NCI-H1048 (cell line): ENCODE results near the gene NBAS.

Experiments
- DNase-seq: peaks from one replicate; lab custom pipeline; 2025; lab: John Stamatoyannopoulos, UW

The NBAS gene

DNA sequence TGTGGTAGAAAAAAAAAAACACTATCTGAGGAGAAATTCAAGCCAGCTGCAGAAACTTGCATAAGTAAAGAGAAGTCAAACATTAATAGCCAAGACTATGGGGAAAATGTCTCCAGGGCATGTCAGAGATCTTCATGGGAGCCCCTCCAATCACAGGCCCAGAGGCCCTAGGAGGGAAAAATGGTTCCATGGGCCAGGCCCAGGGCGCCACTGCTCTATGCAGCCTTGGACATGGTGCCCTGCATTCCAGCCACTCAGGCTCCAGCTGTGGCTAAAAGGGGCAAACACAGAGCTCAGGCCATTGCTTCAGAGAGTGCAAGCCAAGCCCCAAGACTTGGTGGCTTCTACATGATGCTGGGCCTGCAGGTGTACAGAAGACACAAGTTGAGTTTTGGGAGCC, 354.7 kb downstream of the NBAS start:
- DNase-seq: no peak

DNA sequence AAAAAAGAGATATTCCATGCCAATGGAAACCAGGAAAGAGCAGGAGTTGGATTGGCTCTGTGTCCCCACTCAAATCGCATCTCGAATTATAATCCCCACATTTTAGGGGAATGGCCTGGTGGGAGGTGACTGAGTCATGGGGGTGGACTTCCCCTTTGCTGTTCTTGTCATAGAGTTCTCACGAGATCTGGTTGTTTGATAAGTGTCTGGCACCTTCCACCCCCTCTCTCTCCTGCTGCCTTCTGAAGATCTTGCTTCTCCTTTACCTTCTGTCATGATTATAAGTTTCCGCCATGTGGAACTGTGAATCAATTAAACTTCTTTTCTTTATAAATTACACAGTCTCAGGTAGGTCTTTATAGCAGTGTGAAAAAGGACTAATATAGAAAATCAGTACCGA, 355.6 kb downstream of the NBAS start:
- no peak for DNase-seq

DNA sequence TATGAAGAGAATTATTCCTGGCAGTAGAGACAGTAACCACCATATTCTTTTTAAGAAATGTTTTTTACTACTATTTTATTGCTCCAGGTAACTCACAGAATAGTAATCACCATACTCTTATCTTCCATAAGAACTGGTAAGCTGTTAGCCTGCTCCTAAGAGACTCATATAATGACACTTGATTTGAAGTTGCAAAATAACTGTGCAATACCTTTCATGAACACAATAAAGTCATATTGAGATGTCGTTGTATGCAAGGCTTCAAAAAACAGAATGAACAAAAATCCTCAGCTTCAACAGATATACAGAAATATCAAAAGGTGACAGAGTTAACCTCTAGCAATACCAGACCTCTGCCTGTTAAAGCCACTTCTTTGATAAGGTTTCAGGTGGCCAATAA, 360.1 kb downstream of the NBAS start:
- DNase-seq: no peak

DNA sequence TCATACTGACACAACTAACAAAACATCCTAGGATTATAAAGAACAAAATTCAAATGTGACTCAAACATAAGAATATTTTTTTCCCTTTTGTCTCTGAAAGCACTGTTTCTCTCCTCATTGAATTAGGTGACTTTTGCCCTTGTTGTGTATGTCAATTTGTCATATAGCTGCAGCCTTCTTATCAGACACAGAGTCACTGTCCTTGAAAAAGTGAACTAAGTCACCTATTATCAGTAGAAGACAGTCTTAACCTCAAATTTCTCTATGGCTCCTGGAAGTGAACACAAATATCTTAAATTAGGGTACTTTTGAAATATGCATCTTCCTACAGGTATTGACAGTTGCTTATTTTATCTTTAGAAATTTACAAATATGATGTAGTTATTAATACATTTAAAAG, 360.6 kb downstream of the NBAS start:
- no peak for DNase-seq

DNA sequence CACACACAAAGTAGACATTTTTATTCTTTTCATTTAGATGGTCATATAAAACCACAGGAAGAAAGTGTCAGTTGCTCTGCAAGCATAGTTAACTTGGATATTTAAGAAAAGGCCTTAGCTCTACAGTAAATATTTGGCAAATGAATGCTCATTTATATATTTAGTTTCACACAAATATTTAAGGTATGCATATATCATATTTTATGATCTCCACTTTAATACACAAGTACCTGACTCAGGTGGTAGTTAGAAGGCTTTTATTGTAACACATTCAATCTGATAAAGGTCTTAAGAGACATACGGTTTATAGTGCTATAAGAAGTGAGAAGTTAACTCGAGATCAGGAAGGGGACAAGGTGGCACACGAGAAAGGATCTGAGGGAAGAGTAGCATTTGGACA, 363.1 kb downstream of the NBAS start:
- no peak for DNase-seq

DNA sequence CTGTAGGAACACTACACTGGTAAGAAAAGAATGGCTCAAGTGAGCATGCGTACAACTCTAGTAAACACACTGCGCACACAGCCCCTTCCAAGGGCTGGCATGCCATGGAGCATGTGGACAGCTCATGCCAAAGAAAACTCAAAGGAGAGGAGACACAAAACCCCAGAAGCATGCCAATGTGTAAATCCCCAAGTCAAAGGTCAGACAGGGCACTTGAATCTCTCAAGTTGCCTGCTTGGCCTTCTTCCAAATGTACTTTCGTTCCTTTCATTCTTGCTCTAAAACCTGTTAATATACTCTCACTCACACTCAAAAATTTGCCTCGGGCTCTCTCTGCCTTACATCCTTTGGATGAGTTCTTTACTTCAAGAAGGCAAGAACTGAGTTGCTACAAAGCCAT, 365.3 kb downstream of the NBAS start:
- no peak for DNase-seq

DNA sequence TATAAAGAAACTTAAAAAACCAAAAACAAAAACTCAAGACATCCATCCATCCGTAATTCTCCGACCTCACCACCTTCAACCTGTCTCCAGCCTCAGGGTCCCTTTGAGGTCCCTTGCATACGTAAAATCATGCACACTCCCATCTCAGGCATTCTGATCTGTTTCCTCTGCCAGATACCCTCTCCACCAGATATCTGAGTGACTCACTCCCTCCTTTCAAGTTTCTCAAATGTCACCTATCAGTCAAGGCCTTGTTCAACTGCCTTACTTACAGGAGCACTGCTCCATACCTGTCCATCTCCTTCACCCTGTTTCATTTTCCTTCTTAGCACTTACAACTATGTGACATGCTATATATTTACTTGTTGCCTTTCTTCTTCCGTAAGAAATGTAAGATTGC, 369.3 kb downstream of the NBAS start:
- DNase-seq: no peak

DNA sequence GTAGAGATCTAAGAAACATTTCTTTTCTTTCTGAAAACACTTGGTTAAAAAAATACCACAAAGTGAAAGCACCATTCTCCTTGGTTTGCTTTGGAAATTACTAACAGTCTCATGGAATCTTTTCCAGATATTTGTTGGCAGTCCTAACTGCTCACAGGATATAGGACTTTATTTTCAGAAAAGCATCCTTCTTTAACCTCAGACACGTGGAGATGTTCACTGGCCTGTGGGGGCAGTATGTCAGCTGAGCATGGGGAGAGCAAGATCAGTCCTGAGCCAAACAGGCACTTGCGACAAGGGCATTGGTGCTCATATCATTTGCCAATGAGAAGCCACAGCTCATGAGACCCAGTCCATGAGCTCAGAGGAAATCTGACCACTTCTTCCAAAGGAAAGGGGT, 371.9 kb downstream of the NBAS start:
- no peak for DNase-seq

DNA sequence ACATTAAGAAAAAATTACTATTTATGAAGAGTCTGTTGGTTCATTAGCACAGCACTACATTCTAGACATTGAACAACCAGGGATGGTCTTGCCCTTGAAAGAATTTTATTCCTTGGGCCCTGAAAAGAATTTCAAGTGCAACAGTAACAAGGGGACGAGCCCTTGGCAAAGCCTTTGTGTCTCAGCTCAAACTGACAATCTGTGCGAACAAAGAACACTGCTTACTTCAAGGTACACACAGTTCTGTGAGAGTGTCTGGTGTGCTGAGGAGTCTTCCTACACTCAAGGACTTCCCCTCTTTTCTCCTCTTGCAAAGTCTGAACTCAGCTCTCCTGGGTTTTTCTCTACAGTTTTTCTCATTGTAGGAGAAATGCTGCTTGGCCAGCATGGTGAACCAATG, 373.4 kb downstream of the NBAS start:
- no peak for DNase-seq

DNA sequence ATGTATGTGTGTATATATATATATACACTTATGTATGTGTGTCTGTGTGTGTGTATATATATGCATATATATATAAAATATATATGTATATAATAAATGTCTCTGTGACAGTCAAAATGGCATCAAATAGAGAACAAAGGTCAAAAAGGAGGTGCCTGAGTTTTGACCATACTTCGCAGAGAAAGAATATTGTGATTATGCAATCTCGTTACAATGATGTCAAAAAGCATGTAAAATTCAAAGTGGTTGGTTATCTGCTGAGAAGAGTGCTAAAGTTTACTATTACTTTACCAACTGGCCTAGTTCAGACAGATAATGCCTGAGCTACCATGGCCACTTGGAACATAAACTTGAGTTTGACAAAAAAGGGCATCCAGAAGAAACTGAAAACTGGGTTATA, 375.0 kb downstream of the NBAS start:
- no peak for DNase-seq

DNA sequence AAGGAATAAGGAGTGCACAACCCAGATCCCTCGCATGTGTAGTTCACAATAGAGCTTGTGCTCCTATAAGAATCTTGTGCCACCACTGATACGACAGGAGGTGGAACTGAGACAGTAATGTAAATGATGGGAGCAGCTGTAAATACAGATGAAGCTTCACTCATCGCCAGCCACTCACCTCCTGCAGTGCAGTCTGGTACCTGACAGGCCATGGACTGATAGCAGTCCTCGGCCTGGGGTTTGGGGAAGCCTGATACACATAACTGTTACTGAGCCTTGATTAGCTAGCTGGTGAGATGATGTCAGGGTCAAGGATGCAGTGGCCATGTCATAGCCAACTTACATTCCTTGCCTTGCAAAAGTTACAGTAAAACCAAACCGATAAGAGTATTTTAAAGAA, 376.6 kb downstream of the NBAS start:
- DNase-seq: no peak

DNA sequence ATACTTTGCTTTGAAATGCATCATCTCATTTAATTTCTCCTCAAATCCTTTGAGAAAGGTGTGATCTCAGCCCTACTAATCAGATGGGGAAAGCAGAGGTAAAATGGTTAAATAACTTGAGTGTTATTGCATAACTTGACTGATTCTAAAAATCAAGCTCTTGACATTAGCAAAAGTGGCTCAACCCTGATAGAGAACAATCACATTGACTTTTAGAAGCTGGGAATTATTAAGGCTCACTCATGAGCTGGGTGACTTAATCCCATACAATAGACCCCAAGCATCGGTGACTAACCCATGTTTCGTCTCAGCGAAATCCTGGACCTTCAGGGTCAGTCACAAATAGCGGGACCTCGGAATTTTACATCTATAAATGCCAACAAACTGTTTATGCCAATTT, 378.9 kb downstream of the NBAS start:
- no peak for DNase-seq

DNA sequence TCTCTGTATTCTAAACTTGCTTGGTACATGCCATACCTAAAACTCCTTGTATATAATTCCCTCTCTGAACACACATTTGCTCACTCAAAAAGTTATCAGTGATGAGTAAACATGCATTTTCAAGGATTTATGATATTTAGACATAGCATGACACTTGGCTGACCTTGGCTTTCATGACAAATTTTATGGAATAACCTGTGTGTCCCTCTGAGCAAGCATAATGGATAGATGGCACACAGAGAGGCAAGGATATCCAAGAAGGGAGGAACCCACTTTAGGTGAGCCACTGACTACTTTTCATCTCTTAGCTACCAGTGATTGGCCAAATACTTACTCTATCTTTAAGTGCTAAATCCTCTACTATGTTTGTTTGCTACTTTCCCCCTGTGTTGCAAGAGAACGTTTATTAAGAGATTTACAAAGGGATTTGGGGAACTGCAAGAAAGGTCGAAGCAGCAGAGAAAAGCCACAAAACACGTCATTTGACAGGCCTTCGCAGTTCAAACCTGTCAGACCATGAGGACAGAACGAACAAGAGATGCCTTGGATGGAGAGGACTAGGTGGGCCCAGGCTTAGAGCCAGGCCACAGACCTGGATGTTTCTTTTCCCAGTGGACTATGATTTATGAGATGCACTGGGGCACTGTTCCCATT, 379.9 kb downstream of the NBAS start:
- DNase-seq: no peak

DNA sequence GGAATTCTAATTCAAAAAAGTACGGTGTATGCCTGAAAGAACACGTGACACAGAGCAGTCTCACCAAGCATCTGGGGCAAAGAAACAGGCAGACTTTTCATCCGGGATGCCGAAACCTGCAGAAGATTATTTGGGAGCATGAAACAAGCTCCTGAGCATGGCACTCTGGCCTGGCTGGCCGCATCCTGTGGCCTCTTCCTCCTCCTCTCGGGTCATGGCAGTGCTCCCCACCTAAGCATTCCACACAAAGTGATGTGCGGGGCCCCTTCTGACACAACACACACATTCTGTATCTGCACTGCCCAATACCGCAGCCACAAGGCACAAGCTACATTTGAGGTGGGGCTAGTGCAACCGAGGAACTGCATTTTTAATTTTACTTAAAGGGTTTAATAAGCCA, 380.8 kb downstream of the NBAS start:
- DNase-seq: no peak

DNA sequence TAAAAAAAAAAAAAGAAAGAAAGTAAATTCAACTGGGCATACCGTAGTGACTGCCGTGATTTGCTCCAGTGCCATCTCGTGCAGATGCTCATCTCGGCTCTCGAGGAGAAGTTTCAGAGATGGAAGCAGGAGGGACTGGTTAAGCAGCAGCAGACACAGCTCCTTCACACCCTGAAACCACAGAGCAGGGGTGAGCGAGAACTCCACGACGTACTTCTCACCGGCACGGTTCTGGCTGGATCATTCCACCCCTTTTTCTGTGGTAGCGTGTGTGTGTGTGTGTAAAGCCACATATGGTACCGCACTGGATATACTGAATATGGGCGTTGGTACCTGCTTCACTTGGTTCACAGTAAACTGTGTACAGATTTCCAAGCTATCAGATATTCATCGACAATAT, 382.2 kb downstream of the NBAS start:
- DNase-seq: no peak

DNA sequence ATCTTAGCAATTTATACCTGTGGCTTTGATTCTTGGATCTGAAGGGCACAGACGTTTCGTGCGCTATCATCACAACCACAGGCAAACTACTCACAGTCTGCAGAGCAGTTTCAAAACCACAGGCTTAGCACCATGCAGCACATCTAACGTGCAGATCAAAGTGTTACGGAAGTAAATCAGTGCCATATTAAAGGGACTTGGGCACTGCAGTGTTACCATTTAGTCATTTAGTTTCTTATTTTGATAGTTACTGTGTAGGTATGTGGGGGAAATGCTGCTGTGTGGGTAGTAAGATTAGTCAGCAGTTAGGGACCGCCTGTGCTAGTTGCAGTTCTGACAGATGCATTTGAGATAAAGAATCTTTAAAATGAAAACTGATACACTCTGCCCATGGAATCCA, 384.0 kb downstream of the NBAS start:
- no peak for DNase-seq

DNA sequence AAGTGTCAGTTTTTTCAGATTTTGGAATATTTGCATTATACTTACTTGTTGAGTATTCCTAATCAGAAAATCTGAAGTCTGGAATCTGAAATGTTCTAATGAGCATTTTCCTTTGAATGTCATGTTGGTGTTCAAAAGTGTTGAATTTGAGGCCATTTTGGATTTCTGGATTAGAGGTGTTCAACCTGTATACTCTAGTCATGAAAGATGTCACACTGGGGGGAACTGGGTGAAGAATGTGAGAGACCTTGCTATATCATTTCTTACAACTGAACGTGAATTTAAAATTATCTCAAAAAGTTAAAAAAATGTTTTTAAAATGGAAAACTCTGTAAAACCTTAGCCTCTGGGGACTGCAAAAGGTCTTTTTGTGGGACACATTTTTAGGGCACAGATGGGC, 384.5 kb downstream of the NBAS start:
- DNase-seq: no peak

DNA sequence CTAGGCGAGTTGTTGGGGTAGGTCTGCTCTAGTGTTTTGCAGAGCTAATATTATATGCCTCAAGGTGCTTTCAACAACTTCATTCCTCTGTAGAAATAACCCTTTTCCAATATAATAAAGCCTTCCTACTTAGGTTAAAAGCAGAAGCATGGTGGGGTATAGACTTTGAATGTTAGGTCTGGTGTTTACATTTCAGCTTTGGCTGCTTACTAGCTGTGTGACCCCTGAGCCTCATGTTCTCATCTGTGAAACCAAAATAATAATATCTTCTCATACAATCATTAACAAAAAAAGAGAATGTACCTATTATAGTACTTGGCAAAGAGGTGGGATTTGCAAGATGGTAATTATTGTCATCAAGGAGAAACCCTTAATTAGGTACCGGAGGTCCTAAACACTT, 386.6 kb downstream of the NBAS start:
- DNase-seq: no peak

DNA sequence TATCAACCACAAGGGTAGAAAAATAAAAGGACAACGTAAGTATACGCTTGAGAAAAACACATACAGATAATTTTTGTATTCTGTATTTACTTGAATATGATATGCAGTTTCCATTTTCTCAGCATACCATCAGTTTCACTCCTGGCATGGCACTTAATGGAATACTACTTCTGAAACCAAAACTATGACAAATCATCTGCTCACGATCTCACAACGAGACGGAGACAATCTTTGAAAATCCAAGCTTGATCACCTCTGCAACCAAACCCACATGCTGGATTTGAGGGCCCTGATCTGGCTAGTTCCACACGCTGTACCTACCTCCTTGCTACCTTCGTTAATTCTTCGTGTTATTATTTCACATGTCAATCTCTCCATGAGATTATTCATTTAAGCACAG, 387.6 kb downstream of the NBAS start:
- no peak for DNase-seq

DNA sequence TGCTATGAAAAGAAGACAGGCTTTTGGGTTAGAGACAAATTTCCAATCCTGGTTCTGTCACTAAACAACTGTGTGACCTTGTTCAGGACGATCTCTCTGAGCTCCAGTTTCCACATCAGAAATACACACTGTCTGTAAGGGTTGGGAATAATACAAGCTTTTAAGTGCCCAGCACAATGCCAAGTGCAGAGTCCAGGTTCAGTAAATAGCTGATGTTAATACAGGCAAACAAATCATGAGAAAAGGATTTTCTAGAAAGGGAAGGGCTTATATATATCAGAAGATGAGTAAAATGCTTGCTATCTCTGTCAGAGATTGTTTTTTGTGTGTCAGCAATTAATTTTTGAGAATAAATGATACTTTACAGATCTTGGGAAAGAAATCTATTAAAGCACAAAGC, 388.3 kb downstream of the NBAS start:
- DNase-seq: no peak

DNA sequence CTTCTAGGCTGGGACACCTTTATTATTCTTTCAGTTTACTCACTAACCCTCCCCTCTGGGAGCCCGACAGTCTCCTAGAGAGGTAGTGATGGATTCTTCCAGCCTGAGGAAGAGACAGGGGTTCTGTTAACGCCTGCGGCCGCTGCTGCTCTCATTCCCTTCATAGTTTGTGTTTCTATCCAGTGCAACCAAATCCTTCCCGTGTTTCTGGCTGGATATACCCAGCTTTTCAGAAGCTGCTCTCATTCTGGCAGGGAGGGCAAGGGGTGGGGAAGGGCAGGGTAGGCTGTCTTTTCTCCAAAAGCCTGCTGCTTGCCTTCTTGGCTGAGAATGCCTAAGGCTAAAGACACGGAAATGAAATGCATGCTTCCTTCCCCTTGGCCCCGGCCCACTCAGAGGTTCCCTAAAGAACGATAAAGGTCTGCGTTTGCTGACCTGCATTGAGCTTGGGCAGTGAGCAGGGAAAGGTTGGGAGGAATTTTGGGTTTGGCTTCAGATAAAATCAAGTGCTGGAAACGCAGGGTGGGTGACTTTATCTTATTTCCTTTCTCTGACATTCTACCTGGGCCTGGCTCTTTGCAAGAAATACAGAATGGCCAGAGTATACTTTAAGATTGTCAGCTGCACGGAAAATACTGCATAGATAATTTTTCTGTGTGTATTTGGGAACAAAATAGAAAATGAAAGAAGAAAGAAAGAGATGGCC, 390.9 kb downstream of the NBAS start:
- DNase-seq: no peak

DNA sequence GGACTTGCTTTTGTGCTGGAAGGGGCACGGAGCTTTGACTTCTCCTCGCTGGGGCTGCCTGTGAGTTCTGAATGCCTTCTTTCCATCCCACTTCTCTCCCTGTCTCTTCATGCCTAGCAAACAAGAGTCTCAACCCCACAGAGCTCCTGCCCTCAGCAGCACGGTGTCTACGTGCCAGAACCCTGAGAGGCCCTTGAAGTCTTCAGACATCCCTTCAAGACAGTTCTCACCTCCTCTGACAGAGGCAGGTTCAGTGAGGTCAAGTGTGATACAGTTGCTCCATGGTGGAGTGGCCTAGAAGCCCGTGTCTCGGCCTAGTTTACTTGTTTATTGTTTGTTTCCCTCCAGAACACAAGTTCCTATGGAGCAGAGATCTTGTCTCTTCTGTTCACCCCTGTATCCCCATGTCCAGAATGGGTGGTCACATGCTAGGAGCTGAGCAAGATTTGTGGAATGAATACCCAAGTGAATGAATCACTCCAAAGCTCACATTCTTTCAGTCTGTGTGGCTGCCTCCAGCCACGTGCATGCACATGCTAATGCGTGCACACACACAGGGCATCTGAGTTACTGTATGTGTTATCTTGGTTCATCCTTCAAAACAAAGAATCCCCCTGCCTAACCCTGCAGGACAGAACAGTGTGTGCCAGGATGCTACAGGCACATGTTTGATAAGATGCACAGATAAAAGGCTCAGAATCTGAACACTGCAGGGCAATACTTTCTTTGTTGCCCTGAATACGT, 391.6 kb downstream of the NBAS start:
- DNase-seq: no peak

DNA sequence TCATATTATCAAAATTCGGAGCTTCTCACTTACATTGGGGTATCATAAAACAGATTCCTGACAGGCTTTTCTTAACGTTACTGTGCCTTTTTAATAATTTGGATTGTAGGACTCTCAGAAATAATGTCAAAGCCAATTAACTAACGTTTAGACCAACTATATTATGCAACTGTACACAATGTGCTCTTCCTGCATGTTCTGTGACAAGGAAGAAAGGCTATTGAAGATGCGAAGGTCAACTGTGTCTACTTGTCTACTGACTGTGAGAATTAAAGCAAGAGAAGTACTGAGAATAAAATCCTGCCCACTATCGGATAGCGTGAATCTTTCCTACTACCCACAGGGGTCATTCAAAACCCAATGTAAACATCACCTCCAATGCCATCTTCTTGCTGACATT, 393.0 kb downstream of the NBAS start:
- DNase-seq: no peak

DNA sequence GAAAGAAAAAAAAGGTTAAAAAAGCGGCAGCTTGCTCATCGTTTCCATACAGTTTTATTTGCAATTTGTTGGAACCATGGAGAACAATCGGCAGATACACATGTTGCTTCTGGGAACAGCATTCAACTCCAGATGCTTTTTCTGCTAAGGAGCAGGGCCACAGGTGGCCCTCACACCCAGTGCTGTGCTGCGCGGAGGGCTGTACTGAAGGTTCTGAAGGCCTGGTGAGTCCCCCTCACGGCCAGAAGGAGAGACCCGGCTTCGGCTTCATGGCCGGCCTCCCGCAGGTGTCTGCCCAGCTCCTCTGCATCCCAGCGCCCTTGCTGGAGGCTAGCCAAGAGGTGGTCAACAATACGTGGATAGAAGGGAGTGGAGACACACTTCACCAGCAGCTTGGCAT, 394.3 kb downstream of the NBAS start:
- no peak for DNase-seq
